ENCODE measurements around the gene CALHM1.
"Not testable (repeated sequence)": the region's sequence is repeated elsewhere in the genome, so short reads cannot be mapped to it uniquely, and the experiment has no call there.

DNA sequence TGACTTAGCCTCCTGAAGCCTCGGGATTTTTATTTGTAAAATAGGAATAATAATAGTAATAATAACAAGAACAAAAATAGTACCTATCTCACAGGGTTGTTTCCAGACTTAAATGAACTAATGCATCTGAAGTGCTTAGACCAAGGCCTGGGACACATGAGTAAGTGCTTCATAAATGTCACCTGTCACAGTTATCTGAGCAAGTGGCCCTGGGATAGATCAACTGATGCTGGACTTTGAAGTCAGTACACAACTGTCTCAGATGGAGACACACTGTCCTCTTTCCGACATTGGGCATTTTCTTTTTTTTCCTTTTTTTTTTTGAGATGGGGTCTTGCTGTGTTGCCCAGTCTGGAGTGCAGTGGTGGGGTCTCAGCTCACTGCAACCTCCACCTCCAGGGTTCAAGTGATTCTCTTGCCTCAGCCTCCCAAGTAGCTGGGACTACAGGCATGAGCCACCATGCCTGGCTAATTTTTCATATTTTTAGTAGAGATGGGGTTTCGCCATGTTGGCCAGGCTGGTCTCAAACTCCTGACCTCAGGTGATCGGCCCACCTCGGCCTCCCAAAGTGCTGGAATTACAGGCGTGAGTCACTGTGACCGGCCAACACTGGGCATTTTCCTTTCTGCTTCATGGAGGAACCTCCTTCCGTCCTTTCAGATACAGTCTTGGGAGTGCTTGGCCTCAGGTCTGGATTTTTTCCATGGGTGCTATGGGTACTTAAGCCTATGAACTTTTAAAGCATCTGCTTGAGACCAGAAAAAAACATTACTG lies 28.1 kb upstream of the CALHM1 start:
- TF ChIP-seq EZH2 (IDR thresholded peaks at IDR 0.05; ENCODE audit: insufficient read depth, poor library complexity, severe bottlenecking); EZH2phosphoT487 (IDR thresholded peaks at IDR 0.05; ENCODE audit: insufficient read depth, low read depth): not testable (repeated sequence)
